Cardiac septum (tissue), 1 donor: ENCODE measurements around the gene PCMT1. TPM values are rescaled to one million over a fixed set of nuclear protein-coding genes. Genes with fewer than 3 reads are reported as not detected.
"Not testable (repeated sequence)": the region's sequence is repeated elsewhere in the genome, so short reads cannot be mapped to it uniquely, and the experiment has no call there.

ENCODE experiments used
- DNase-seq: peaks from one replicate; pipeline ENCODE4 v3.0.0-alpha.2; 2020; ENCODE audit warnings: low spot score
- intact Hi-C: fragments of 100-400 bp; cut with DNase I; formaldehyde crosslinking; loops from one replicate; pipeline ENCODE4 v1.14.0; 2022
- total RNA-seq: library from RNA; stranded (reverse); fragmentation: NEBNext Ultra II Directional; extraction: Animal tissue kit (Norgen Biotek cat#: 25700); gene quantifications from one replicate; pipeline ENCODE4 v1.2.1, GENCODE V29; 2021
- donor health status: DM: no; HTN: no; CAD: no.

PCMT1 gene
- total RNA-seq, 1 donor from 2014 or later: 130 TPM

GRCh38 chr6:149783551-149783950 is 34.0 kb downstream of the PCMT1 start:
- DNase-seq: no peak
- intact Hi-C loops: no loop called here

GRCh38 chr6:149806127-149806526 is 56.6 kb downstream of the PCMT1 start:
- intact Hi-C loops: no loop called here
- DNase-seq: no peak

- no peak for DNase-seq
- intact Hi-C loops: no loop called here
Observed at GRCh38 chr6:149809798-149810197, 60.3 kb downstream of the PCMT1 start.

GRCh38 chr6:149813351-149813750 is 63.8 kb downstream of the PCMT1 start:
- no peak for DNase-seq

GRCh38 chr6:149815788-149816187 is 66.2 kb downstream of the PCMT1 start:
- DNase-seq: no peak
- intact Hi-C loops: no loop called here

More at GRCh38 chr6:149813351-149813750, 63.8 kb downstream of the PCMT1 start:
- intact Hi-C loops: no loop called here

GRCh38 chr6:149820506-149820905 is 71.0 kb downstream of the PCMT1 start:
- intact Hi-C loops: no loop called here
- DNase-seq: no peak

GRCh38 chr6:149821492-149821891 is 72.0 kb downstream of the PCMT1 start:
- no peak for DNase-seq
- intact Hi-C loops: no loop called here

- no peak for DNase-seq
Observed at GRCh38 chr6:149823013-149823412, 73.5 kb downstream of the PCMT1 start.

GRCh38 chr6:149825292-149825691 is 75.8 kb downstream of the PCMT1 start:
- intact Hi-C loops: no loop called here

More at GRCh38 chr6:149823013-149823412, 73.5 kb downstream of the PCMT1 start:
- intact Hi-C loops: no loop called here

GRCh38 chr6:149830731-149831307 is 81.3 kb downstream of the PCMT1 start:
- intact Hi-C loops: loop anchor here (5.0 kb wide), 2 partner anchors 36 to 186 kb away; no protein-coding TSS in a partner anchor
- no peak for DNase-seq

More at GRCh38 chr6:149825292-149825691, 75.8 kb downstream of the PCMT1 start:
- no peak for DNase-seq

GRCh38 chr6:149831308-149831820 is 81.8 kb downstream of the PCMT1 start:
- intact Hi-C loops: loop anchor here (5.0 kb wide), 2 partner anchors 36 to 186 kb away; no protein-coding TSS in a partner anchor
- DNase-seq: no peak

GRCh38 chr6:149833651-149834050 is 84.1 kb downstream of the PCMT1 start:
- intact Hi-C loops: loop anchor here (2.0 to 5.0 kb wide), 3 partner anchors 34 to 184 kb away; no protein-coding TSS in a partner anchor
- DNase-seq: no peak

GRCh38 chr6:149834513-149835481 is 85.3 kb downstream of the PCMT1 start:
- DNase-seq: no peak
- intact Hi-C loops: loop anchor here (2.0 to 5.0 kb wide), 3 partner anchors 33 to 183 kb away; no protein-coding TSS in a partner anchor

GRCh38 chr6:149840345-149841075 is 91.0 kb downstream of the PCMT1 start:
- DNase-seq: peak; percentile 83
- intact Hi-C loops: loop anchor here (1.0 kb wide), 1 partner anchor 23 kb away; no protein-coding TSS in a partner anchor

GRCh38 chr6:149842331-149842730 is 92.8 kb downstream of the PCMT1 start:
- intact Hi-C loops: no loop called here
- no peak for DNase-seq

GRCh38 chr6:149843051-149843633 is 93.6 kb downstream of the PCMT1 start:
- DNase-seq: no peak
- intact Hi-C loops: no loop called here

- intact Hi-C loops, DNase-seq: not testable (repeated sequence)
Observed at GRCh38 chr6:149844036-149844435, 94.5 kb downstream of the PCMT1 start.

GRCh38 chr6:149844480-149844879 is 94.9 kb downstream of the PCMT1 start:
- DNase-seq: no peak
- intact Hi-C loops: no loop called here

GRCh38 chr6:149845549-149845948 is 96.0 kb downstream of the PCMT1 start:
- no peak for DNase-seq
- intact Hi-C loops: no loop called here
